HEK293T (cell line): Measurements from ENCODE around the gene ALAS2.
"Not testable (repeated sequence)": the region's sequence is repeated elsewhere in the genome, so short reads cannot be mapped to it uniquely, and the experiment has no call there.

ENCODE experiments used
- CTCF ChIA-PET: fragments of 350-600 bp; formaldehyde crosslinking; extraction: SDS; loops from one replicate; lab custom pipeline; 2021; ENCODE audit warnings: antibody characterized with exemption, inconsistent platforms; lab: Yijun Ruan, JAX
- POLR2A ChIA-PET: fragments of 350-600 bp; formaldehyde crosslinking; extraction: SDS; loops from one replicate; lab custom pipeline; 2020; ENCODE audit warnings: antibody characterized with exemption, inconsistent platforms; lab: Yijun Ruan, JAX
- DNase-seq: peaks from one replicate; pipeline ENCODE4 v3.0.0; 2012; ENCODE audit warnings: mixed read lengths; ENCODE audit errors: extremely low spot score
- ARNT ChIP-seq: fragments of 450-650 bp; IDR thresholded peaks from 2 replicates; pipeline ENCODE4 v1.6.1; 2017; ENCODE audit warnings: mild to moderate bottlenecking
- BHLHE40 ChIP-seq: fragments of 450-650 bp; IDR thresholded peaks from 2 replicates; pipeline ENCODE4 v1.6.1; 2016; ENCODE audit warnings: mild to moderate bottlenecking, moderate library complexity, borderline replicate concordance
- CTBP1 ChIP-seq: fragments of 450-650 bp; IDR thresholded peaks from 2 replicates; pipeline ENCODE4 v1.6.1; 2016; ENCODE audit warnings: borderline replicate concordance
- ELF4 ChIP-seq: fragments of 450-650 bp; IDR thresholded peaks from 2 replicates; pipeline ENCODE4 v1.6.1; 2017; ENCODE audit warnings: antibody characterized with exemption
- FOXA1 ChIP-seq: fragments of 450-650 bp; IDR thresholded peaks from 2 replicates; pipeline ENCODE4 v1.6.1; 2016; ENCODE audit warnings: mild to moderate bottlenecking
- FOXK2 ChIP-seq: fragments of 450-650 bp; IDR thresholded peaks from 2 replicates; pipeline ENCODE4 v1.6.1; 2016; ENCODE audit warnings: mild to moderate bottlenecking
- FOXM1 ChIP-seq: fragments of 450-650 bp; IDR thresholded peaks from 2 replicates; pipeline ENCODE4 v1.6.1; 2017; ENCODE audit warnings: mild to moderate bottlenecking, borderline replicate concordance
- HDGF ChIP-seq: fragments of 450-650 bp; IDR thresholded peaks from 2 replicates; pipeline ENCODE4 v1.6.1; 2017; ENCODE audit warnings: antibody characterized with exemption, borderline replicate concordance
- L3MBTL2 ChIP-seq: fragments of 450-650 bp; conservative IDR thresholded peaks from 2 replicates; pipeline ENCODE4 v1.6.1; 2016; ENCODE audit warnings: mild to moderate bottlenecking
- LEF1 ChIP-seq: fragments of 450-650 bp; IDR thresholded peaks from 2 replicates; pipeline ENCODE4 v1.6.1; 2017; ENCODE audit warnings: mild to moderate bottlenecking, borderline replicate concordance
- NFRKB ChIP-seq: fragments of 450-650 bp; IDR thresholded peaks from 2 replicates; pipeline ENCODE4 v1.6.1; 2016; ENCODE audit warnings: mild to moderate bottlenecking, moderate library complexity
- PKNOX1 ChIP-seq: fragments of 450-650 bp; IDR thresholded peaks from 2 replicates; pipeline ENCODE4 v1.6.1; 2016
- SP1 ChIP-seq: fragments of 450-650 bp; IDR thresholded peaks from 2 replicates; pipeline ENCODE4 v1.6.1; 2017
- SUZ12 ChIP-seq: fragments of 450-650 bp; IDR thresholded peaks from 2 replicates; pipeline ENCODE4 v1.6.1; 2016; ENCODE audit warnings: mild to moderate bottlenecking
- TARDBP ChIP-seq: fragments of 450-650 bp; IDR thresholded peaks from 2 replicates; pipeline ENCODE4 v1.6.1; 2016
- ZNF384 ChIP-seq: fragments of 450-650 bp; IDR thresholded peaks from 2 replicates; pipeline ENCODE4 v1.6.1; 2016

ALAS2 gene

GRCh38 chrX:55030271-55031205, at the start of gene ALAS2:
ALAS2 (minus strand) TSS chrX:55030977; CDS start chrX:55026000, 4,977 bp downstream.
- TF ChIP-seq LEF1, result no peak
- TF ChIP-seq ARNT, result no peak
- no peak for TF ChIP-seq ZNF384
- no peak for TF ChIP-seq TARDBP
- no peak for TF ChIP-seq FOXM1
- CTCF ChIA-PET, result no interaction called here

GRCh38 chrX:55074851-55075467, 44.2 kb upstream of the ALAS2 start, which contains the start of gene PAGE2B:
PAGE2B (plus strand) TSS chrX:55075030; CDS start chrX:55076042, 1,012 bp downstream.
- POLR2A ChIA-PET, result no interaction called here
- DNase-seq, result no peak
- no peak for TF ChIP-seq FOXK2
- TF ChIP-seq FOXA1, result no peak
- TF ChIP-seq HDGF, result no peak
- TF ChIP-seq SP1, result no peak
- TF ChIP-seq PKNOX1, result no peak
- no peak for TF ChIP-seq FOXM1
- TF ChIP-seq SUZ12, result no peak
- no peak for TF ChIP-seq BHLHE40
- no peak for TF ChIP-seq ARNT
- no peak for TF ChIP-seq CTBP1
- no peak for TF ChIP-seq LEF1
- no peak for TF ChIP-seq ZNF384
- TF ChIP-seq NFRKB, result no peak
- no peak for TF ChIP-seq ELF4
- TF ChIP-seq L3MBTL2, result no peak
- no peak for TF ChIP-seq TARDBP
- CTCF ChIA-PET, result no interaction called here

More at GRCh38 chrX:55030271-55031205, at the start of gene ALAS2:
- POLR2A ChIA-PET, result interaction anchor here (1.1 kb wide), 1 partner anchor 31 kb away, joined by 4 read pairs; the partner anchor contains the start of gene APEX2
- DNase-seq, result no peak

- DNase-seq, result no peak
- POLR2A ChIA-PET, result no interaction called here
- no peak for TF ChIP-seq FOXK2
- no peak for TF ChIP-seq BHLHE40
- TF ChIP-seq L3MBTL2, result no peak
- TF ChIP-seq TARDBP, result no peak
- no peak for TF ChIP-seq ZNF384
- TF ChIP-seq SUZ12, result no peak
- no peak for TF ChIP-seq HDGF
- TF ChIP-seq ARNT, result no peak
- TF ChIP-seq LEF1, result no peak
- no peak for TF ChIP-seq SP1
- TF ChIP-seq CTBP1, result no peak
- TF ChIP-seq FOXA1, result no peak
- TF ChIP-seq ELF4, result no peak
- no peak for TF ChIP-seq FOXM1
- TF ChIP-seq PKNOX1, result no peak
- no peak for TF ChIP-seq NFRKB
- CTCF ChIA-PET, result no interaction called here
Observed at GRCh38 chrX:55072286-55072685, 41.5 kb upstream of the ALAS2 start.

- CTCF ChIA-PET, DNase-seq, POLR2A ChIA-PET: not testable (repeated sequence)
Observed at GRCh38 chrX:55067180-55067579, 36.4 kb upstream of the ALAS2 start.

- ChIA-PET CTCF (interaction anchor here (0.6 to 1.0 kb wide), 3 partner anchors 166 to 1414 kb away, joined by 3 to 7 read pairs (median 5); no protein-coding TSS in a partner anchor), POLR2A (no interaction called here)
- peak; percentile 44 for DNase-seq
- no peak for TF ChIP-seq ARNT
- no peak for TF ChIP-seq TARDBP
- no peak for TF ChIP-seq LEF1
- no peak for TF ChIP-seq NFRKB
- no peak for TF ChIP-seq BHLHE40
Observed at GRCh38 chrX:55057675-55058249, 27.0 kb upstream of the ALAS2 start.

- POLR2A ChIA-PET, result no interaction called here
Observed at GRCh38 chrX:55056820-55057674, 26.3 kb upstream of the ALAS2 start.

GRCh38 chrX:55050599-55050998, 19.8 kb upstream of the ALAS2 start:
- CTCF ChIA-PET, POLR2A ChIA-PET, DNase-seq: not testable (repeated sequence)

More at GRCh38 chrX:55056820-55057674, 26.3 kb upstream of the ALAS2 start:
- CTCF ChIA-PET, result interaction anchor here (0.6 to 1.0 kb wide), 3 partner anchors 166 to 1413 kb away, joined by 3 to 7 read pairs (median 5); no protein-coding TSS in a partner anchor
- DNase-seq, result no peak
- TF ChIP-seq FOXA1 (no peak), SP1 (no peak), ZNF384 (no peak), FOXM1 (no peak), CTBP1 (no peak), PKNOX1 (no peak), FOXK2 (no peak), L3MBTL2 (no peak), ARNT (no peak), TARDBP (no peak), SUZ12 (no peak), NFRKB (no peak), BHLHE40 (no peak), HDGF (no peak)
